ENCODE data around the gene CDKN2B. TPM values are rescaled to one million over a fixed set of nuclear protein-coding genes. Genes with fewer than 3 reads are reported as not detected.
A peak's percentile ranks its signal among the peaks of the same experiment; 100 is the strongest.

CDKN2B gene
- total RNA-seq, 1 donor, result 16.0 TPM

GRCh38 chr9:22029231-22029630 is 20.1 kb upstream of the CDKN2B start:
- no peak for TF ChIP-seq CTCF (IDR thresholded peaks at IDR 0.05; ENCODE audit: insufficient read depth, low read length)
- DNase-seq (ENCODE audit: low read depth), result no peak
- no peak overlapping the region for H3K4me3 ChIP-seq (ENCODE audit: low read depth, low read length)

GRCh38 chr9:22028394-22028793 is 19.3 kb upstream of the CDKN2B start:
- DNase-seq (ENCODE audit: low read depth), result no peak
- H3K4me3 ChIP-seq (ENCODE audit: low read depth, low read length), result no peak overlapping the region
- no peak for TF ChIP-seq CTCF (IDR thresholded peaks at IDR 0.05; ENCODE audit: insufficient read depth, low read length)

GRCh38 chr9:22026696-22027095 is 17.6 kb upstream of the CDKN2B start:
- H3K4me3 ChIP-seq (ENCODE audit: low read depth, low read length), result no peak overlapping the region
- DNase-seq (ENCODE audit: low read depth), result no peak
- no peak for TF ChIP-seq CTCF (IDR thresholded peaks at IDR 0.05; ENCODE audit: insufficient read depth, low read length)

- DNase-seq (ENCODE audit: low read depth), result no peak
- H3K4me3 ChIP-seq (ENCODE audit: low read depth, low read length), result no peak overlapping the region
- no peak for TF ChIP-seq CTCF (IDR thresholded peaks at IDR 0.05; ENCODE audit: insufficient read depth, low read length)
These were observed 13.3 kb upstream of the CDKN2B start for GRCh38 chr9:22022396-22022795.

GRCh38 chr9:22010866-22011625 is 1.9 kb upstream of the CDKN2B start:
- peak; percentile 57 for DNase-seq (ENCODE audit: low read depth)
- no peak overlapping the region for H3K4me3 ChIP-seq (ENCODE audit: low read depth, low read length)
- no peak for TF ChIP-seq CTCF (IDR thresholded peaks at IDR 0.05; ENCODE audit: insufficient read depth, low read length)

GRCh38 chr9:22009506-22009867 is 382 bp upstream of the CDKN2B start:
- H3K4me3 ChIP-seq (ENCODE audit: low read depth, low read length), result peak overlapping the region; percentile 36
- DNase-seq (ENCODE audit: low read depth), result no peak
- peak; percentile 75 for TF ChIP-seq CTCF (IDR thresholded peaks at IDR 0.05; ENCODE audit: insufficient read depth, low read length)

GRCh38 chr9:22008384-22008716 is 755 bp downstream of the CDKN2B start:
- peak overlapping the region; percentile 89 for H3K4me3 ChIP-seq (ENCODE audit: low read depth, low read length)
- DNase-seq (ENCODE audit: low read depth), result no peak

More at GRCh38 chr9:22008384-22008716, 755 bp downstream of the CDKN2B start:
- TF ChIP-seq CTCF (IDR thresholded peaks at IDR 0.05; ENCODE audit: insufficient read depth, low read length), result no peak

Measured in fibroblast of the aortic adventitia (primary cell).